HG02884 (cell line): ENCODE data around the gene ADAP1.
"Not testable (repeated sequence)": the region's sequence is repeated elsewhere in the genome, so short reads cannot be mapped to it uniquely, and the experiment has no call there.

Source experiments
- ATAC-seq: cut with Tn5 transposase; IDR thresholded peaks from one replicate; pipeline ENCODE4 v1.9.1; 2021; ENCODE audit warnings: mild to moderate bottlenecking, moderate library complexity; ENCODE audit not compliant: unreplicated experiment

The ADAP1 gene

DNA sequence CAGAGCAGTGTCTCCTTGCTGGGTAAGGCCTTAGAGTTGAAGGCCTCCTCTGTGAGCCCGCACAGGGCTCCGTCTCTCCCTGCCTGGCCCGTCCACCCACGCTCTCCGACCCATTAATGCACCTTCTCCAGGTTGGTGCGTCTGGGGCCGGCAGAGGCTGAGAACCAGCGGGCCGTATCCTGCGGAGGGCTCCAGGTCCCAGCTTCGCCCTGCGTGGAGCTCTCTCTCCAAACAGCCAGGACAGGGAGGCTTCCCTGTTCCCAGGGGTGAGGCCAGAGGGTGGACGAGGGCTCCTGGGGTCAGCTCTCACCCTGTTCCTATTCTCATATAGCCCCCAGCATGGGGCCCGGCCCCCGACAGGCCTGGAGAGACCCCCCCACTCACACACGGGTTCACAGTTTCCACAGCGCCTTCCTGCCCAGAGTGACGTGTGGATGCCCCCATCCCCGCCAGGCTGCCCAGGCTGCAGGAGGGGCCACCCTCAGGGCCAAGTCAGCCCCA, 43.5 kb downstream of the ADAP1 start:
- no peak for ATAC-seq

DNA sequence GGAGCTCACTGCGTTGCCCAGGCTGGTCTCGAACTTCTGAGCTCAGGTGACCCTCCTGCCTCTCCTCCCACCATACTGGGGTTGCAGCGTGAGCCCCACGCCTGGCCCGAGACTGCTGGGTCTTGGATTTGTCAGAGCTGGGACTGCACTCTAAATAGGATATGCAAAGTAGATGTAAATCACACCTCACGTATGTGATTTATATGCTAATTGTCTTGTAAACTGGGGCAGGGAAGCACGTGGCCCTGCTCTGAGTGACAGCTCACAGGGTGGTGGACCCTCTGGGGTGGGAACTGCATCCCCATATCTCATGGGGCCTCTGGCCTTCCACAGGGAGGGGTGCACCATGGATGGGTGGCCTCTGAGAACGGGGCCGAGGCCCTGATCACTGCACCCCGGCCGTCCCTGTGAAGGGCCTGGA, 44.0 kb downstream of the ADAP1 start:
- no peak for ATAC-seq

DNA sequence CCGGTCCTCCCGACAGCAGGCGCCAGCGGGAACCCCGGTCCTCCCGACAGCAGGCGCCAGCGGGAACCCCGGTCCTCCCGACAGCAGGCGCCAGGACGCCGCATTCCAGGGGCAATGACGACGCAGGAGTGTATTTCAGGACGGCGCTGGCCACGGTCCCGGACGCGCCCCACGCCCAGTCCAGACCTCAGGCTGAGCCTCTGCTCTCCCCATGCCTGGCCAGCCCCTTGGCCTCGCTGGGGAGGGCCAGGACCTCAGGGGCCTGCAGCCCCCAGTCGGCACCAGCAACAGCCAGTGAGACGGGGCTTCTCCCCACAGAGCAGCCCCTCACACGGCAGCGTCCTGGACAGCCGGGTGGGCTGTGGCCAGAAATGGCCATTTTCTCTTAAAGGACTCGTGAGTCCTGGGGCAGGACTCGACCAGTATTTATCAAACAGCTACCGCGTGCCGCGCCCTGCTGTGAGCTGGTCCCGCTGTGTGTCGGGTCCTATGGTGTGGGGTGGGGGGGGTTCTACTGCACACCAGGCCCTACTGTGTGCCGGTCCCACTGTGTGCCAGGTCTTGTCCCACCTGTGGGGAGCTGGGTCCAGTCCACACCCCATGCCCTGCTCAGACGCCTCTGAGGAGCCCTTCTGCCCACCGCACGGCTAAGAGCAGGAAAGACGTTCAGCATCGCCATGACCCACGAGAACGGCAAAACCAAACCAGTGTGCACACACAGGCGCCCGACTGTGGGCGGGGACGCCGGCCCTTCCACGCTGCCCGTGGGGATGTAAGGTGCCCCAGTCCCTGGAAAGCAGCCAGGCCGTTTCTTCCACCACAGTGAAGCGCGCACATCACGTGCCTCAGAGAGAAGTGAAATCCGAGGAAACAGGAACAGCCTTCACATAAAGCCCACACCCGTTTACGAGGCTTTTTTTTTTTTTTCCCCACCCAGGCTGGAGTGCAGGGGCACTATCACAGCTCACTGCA, 44.8 kb downstream of the ADAP1 start:
- ATAC-seq = no peak

DNA sequence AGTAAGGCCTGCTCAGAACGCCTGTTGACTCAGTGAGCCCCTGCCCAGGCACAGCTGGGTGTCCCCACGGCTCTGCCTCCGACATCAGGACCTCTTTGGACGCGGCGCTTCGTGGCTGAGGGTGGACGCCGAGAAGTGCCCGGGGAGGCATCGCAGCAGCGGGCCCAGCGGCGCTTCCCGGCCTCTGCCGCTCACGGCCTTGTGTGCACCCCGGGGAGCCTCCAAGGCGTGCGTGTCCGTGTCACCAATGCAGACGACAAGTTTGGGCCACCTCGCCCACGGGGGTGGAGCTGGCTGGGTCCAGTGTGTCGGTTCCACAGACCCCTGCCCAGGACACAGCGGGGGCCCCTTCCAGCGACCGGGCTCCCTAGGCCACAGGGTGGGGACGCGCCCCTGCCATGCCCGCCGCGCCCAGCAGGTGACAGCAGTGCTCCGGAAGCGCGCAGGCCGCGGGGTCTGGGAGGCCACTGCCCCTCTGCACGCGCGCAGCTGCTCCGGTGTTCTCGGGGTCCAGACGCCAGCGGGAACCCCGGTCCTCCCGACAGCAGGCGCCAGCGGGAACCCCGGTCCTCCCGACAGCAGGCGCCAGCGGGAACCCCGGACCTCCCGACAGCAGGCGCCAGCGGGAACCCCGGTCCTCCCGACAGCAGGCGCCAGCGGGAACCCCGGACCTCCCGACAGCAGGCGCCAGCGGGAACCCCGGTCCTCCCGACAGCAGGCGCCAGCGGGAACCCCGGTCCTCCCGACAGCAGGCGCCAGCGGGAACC, 45.7 kb downstream of the ADAP1 start:
- ATAC-seq = not testable (repeated sequence)

DNA sequence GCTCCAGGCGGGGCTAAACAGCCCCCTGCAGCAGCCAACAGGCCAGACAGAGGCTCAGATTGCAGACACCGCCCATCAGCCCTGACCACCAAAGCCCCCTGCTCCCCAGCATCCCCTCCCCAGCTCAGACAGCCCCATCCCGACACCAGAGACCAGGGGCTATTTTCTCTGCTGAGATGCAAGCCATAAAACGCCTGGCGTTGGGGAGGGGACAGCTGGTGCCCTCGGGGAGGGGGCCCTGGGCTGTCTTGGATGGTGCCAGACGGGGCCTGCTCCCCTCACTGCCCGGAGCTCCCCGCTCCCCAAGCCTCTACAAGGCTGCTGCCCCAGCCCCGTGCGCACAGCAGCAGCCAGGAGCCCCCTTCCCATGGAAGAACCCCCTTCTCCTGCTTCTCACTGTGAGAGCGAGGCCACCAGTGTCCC, 46.3 kb downstream of the ADAP1 start:
- ATAC-seq = no peak

DNA sequence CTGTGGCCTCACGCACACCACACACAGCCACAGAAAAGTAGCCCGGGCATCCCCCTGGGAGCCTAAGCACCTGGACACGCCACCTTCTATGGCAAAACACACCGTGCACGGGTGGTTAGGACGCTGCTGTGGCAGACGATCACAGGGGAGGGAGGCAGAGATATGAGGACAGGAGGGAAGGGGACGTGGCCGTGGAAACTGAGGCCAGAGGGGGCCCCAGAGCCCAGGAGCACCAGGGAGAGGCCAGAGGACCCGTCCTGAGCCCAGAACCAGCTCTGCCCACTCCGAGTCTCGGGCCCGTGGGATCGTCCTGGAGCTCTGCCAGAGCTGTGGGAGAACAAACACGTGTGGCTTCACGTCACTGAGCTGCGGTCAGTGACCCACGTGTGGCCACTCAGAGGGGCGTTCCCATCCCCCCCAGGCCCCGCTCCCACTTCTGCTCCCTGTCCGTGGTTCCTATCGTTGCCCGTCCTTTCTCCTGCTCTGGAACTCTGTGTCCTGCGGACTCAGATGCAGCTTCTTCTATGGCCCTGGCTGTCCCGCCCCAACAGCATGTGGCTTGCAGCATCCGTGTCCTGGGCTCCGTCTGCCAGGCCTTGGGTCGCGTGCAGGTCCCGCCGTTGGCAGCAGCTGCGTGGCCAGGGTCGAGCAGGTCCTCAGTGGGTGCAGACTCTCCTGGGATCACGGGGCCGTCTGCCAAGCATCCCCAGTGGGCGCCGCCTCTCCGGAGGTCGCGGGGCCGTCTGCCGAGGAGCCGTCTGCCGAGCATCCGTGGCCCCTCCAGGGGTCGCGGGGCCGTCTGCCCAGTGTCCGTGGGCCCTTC, 47.1 kb downstream of the ADAP1 start:
- ATAC-seq = no peak

DNA sequence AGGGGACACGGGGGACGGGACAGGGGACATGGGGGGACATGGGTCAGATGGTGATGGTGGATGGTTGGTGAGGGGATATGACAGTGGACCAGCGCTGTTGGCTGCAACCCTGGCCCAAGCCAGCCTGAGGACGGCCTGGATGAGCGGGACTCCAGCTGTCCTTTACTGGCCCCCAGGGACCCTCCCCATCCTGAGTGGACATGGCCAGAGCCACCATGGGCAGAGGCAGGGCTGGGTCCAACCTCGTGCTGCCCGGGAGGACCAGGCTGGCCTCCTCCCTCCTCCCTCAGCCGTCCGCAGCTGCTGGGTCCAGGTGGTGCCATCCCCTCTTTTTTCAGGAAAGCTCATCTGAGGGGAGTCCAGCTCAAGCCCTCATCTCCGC, 47.7 kb downstream of the ADAP1 start:
- no peak for ATAC-seq

DNA sequence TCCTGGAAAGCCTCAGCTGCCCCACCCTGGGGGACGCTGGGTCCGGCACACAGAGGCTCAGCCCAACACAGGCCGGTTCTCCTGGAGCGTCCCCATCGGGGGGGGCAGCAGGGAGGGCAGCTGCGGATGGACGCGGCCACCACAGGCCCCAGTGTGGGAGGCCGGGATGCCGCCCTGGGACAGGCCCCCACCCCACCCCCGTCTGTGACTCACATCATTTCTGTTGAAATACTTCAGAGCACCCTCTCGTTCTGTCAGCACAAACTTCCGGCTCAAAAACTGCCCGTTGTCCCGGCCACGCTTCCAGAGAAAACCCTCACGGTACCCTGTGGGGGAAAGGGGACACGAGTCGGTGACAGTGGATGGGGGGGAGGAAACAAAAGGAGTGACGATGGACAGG, 49.6 kb downstream of the ADAP1 start:
- ATAC-seq = no peak

DNA sequence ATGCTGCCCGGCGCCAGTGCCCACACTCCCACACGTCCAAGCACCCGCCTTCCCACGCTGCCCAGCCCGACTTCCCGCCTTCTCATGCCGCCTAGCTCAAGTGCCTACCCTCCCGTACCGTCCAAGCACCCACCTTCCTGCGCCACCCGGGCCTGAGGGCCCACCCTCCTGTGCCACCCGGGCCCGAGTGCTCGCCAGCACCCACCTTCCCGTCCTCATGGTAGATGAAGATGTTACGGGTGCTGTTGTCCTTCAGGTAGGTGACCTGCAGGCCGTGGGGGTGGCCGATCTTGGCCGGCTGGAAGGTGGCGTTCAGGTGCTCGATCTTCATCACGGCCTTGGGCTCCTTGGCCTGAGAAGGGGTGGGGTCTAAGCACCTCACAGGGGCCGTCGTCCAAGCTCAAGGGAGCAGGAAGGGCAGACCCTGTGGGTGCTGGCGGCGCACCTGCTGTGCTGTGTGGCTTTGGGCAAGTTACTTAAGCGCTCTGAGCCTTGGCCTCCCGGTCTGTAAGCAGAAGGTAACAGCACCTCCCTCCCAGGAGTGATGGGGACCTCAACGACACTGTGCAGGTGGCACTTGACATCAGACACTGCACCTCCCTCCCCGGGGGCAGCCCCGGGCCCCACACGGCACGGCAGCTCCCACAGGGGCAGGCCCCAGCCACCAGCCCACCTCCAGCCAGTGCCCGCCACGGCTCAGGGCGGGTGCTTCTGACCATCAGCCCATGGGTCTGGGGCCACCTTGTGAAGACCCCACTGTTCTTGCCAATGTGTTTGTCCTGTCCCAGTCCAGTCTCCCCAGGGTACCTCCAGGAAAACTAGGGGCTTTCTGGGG, 50.3 kb downstream of the ADAP1 start:
- ATAC-seq = no peak

DNA sequence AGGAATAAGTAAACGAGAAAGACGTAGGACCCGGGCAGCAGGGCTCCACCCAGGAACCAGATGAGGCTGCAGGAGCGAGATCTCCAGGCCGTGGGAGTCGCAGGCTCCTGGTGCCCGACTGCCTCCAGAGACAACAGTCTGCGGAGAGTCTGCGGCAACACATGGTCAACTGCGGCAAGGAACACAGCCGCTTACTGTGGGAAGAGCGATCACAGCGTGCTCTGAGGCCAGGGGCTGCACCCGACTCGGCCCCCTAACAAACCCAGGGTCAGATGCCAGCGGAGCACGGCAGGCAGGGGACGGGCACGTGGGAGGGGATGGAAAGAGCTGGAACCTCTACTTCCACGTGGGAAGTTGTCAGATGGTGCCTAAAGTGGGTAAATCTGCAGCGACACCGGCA, 51.5 kb downstream of the ADAP1 start:
- ATAC-seq = no peak

DNA sequence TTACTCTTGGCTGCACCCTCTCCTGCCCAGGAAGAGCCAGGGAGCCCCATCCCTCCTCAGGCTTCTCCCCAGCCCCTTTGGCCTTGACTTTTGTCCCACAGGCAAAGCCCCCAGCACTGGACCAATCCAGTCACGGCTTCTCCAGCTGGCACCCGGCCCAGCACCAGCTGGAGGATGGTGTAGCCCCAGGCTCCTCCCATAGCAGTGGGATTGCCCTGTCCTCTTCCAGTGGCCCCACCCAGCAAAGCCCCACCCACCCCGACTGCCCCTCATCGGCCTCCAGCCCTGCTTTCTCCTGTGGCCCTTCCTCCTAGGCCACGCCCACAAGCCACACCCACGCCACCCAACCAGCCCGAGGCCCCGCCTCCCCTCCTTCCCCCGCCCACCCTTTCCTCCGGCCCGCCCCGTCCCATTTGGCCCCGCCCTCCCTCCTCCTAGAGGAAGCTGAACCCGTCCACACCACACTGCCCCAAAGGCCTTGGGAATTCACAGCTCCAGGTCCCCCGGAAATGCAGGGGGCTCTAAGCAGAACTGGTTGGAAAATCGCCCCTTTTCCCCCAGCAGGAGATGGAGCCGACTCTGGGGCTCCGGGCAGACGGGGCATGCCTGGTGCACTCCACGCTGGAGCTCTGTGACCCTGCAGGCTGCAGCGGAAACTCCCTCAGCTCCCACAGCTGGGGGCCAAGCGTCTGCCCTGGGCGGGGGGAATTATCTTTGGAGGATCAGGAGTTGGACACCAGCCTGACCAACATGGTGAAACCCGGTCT, 52.9 kb downstream of the ADAP1 start:
- no peak for ATAC-seq

DNA sequence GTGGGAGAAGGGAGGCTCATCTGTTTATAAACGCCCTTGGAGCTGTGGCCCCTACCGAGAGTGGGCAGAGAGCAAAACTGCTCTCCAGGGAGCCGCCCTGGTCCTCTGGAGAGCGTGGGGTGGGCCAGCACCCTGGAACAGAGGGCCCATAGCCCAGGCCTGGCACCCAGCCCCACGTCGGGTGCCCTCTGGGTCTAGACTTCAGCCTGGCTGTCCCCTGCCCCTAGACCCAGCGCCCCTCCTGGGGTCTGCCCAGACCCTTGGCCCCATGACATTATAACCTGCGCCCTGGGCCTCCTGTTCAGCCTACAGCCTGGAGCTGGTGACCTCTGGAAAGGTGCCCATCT, 53.5 kb downstream of the ADAP1 start:
- ATAC-seq = no peak

DNA sequence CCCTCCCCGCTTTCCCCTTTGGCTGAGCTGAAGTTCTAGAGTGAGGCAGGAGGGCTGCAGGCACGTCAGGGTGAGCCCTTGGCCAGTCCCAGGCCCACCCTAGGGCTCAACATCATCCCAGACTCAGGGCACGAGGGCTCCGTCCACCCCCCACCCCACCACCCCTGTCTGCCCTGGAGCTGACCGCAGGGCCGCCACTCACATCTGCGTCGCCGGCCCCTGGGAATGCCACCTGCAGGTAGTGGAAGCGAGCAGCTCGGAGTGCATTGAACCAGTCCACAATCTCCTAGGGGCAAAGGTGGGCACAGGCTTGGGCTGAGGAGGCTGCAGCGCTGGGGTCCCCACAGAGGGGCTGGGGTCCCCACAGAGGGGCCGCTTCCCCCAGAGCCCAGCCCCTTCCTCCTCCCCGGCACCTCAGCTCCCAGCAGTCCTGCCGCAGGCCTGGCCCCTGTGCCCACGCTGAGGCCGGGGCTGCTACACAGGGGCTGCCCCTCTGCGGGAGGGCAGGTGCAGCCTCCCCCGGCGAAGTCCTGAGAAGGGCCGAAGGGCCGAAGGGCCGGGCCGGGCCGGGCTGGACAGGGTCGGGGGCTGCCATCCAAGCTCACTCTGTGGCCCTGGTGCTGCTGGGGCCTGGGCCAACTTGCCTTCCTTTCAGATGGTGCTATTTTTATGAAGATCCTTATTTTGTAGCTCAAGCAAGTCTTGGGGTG, 54.0 kb downstream of the ADAP1 start:
- no peak for ATAC-seq

DNA sequence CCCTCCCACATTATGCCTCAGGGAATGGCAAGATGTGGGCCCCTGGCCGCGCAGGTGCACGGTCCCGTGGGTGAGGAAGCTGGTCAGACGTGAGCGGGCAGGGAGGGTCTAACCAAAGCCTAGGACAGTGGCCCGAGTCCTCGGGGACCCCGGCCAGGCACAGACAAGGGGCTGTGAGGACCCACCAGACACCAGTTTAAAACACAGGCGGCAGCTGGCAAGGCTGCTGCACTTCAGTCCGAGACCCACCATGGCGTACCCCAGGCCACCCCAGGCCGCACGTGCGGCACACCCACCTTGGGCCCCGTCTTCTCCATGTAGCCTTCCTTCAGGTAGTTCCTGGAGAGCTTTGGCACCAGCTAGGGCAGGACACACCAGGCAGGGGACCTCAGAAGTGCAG, 54.7 kb downstream of the ADAP1 start:
- ATAC-seq = no peak

DNA sequence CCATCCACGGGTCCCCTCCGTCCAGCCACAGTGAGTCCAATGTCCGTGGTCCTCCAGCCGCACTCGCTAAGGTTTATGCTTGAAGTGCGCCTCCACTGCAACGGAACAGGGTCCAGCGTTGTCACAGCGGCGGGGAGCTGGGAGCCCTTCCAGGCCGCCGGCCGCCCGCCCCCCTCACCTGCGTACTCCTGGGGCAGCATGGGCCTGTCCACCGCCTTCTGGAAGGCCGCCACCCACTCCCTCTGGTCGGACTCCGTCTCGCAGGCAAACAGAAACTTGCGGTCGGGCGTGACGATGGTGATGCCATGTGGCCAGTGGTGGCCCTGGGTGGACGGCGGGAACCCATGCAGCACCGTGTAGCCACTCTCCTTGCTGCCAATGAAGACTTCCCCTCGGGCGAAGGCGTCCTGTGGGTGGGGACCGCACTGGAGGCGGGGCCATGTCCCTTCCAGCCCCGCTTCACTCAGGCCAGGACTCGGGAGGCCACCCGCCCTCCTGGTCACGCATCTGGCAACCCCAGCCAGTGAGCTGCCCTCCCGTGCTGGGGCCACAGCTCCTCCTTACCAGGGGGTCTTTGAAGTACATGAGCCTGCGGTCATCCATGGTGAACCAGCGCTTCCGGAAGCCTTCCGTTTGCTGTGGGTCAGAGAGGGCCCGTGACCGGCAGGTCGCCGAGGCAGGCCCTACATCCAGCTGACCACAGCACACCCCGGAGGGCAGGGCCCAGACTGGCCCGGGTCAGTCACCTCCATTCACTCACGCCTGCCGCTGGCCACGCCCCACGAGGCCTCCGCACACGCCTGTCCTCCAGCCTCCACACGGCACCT, 55.4 kb downstream of the ADAP1 start:
- ATAC-seq = no peak

DNA sequence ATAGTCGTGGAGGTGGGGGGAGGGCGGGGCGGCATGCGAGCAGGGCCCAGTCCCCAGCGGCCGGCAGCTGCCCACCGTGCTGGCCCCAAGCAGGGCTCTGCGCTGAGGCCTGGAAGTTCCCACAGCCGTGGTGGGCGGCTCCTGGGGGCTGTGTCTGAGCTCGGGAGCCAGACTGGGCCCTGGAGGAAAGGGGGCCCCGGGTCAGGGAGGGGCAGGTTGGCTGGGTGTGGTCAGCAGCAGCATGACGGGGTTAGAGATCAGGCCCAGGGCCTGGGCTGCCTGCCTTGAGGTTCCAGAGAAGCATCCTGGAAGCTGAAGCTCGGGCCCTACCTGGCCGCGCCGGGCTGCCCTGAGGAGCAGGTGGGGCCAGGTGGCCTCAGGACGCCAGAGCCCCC, 56.0 kb downstream of the ADAP1 start:
- no peak for ATAC-seq

DNA sequence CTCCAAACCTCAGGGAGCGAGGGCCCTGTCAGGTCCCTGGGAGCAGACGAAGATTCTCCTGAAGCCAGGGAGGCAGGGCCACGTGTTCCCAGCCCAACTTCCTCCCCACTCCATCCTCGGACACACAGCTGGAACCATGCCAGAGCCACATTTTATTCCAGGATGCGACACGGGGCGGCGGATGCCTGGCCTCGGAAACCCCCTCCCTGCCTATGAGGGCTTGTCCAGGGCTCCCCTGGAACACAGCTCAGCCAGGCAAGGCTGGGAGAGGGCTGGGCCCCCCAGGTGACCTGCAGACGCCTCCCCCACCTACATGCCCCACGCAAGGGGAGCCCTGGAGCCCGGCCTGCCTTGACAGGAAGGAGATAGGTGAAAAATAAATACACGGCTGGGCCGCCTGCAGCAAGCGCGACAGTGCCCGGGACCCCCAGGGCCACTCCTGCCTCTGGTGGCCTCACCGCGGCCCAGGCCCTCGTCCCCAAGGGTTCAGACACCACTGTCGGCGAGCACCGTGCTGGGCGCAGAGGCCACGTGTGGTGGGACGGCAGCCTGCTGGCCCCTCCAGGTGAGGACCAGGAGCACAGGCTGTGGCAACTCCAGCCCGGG, 56.6 kb downstream of the ADAP1 start:
- ATAC-seq = no peak

DNA sequence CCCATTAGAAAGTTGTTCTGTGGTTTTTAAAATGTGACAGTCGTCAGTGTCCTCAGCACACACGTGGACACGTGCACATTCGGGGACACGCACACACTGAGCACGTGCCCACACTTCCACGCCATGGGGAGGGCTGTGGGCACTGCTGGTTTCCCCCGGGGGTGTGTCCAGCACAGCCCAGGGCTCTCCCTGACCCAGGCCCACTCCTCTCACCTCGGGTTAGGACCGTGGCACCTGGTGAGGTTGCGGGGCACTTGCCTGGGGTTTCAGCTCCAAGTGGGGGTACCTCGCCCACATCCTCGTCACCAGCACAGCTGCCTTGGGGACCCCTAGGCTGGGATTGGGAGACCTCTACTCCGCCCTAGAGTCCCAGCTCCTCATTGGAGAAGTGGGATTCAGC, 57.4 kb downstream of the ADAP1 start:
- no peak for ATAC-seq
